Left colon (tissue), 2 donors: ENCODE results near the gene SPDYE16. TPM values are rescaled to one million over a fixed set of nuclear protein-coding genes. Genes with fewer than 3 reads are reported as not detected.
"Not testable (repeated sequence)": the region's sequence is repeated elsewhere in the genome, so short reads cannot be mapped to it uniquely, and the experiment has no call there.

ENCODE experiments used
- ATAC-seq: fragments of 200-7000 bp; cut with Tn5 transposase; one replicate; pipeline ENCODE4 v1.9.1; 2020; ENCODE audit warnings: mild to moderate bottlenecking, moderate library complexity
- DNase-seq, 2 donors: peaks; one replicate each; pipeline ENCODE4 v3.0.0-alpha.2; 2020
- intact Hi-C, 2 donors: fragments of 100-400 bp; cut with DNase I in 1 of 2; cut with micrococcal nuclease in 1 of 2; formaldehyde crosslinking; loops; one replicate each; pipeline versions ENCODE4 v1.11.2 to v1.14.0; 2022; cut with DNase I, micrococcal nuclease
- total RNA-seq, 2 donors: library from RNA; stranded (reverse); fragmentation: NEBNext Ultra II Directional; extraction: Animal tissue kit (Norgen Biotek cat#: 25700); gene quantifications; one replicate each; pipeline ENCODE4 v1.2.1, GENCODE V29; 2021
- donor health status: DM: no; HTN: no; CAD: no.
- donor health status: DM: yes; HTN: yes; CAD: no.

The SPDYE16 gene
- total RNA-seq, 2 donors from 2014 or later: 0.12 TPM; not detected in 1

DNA sequence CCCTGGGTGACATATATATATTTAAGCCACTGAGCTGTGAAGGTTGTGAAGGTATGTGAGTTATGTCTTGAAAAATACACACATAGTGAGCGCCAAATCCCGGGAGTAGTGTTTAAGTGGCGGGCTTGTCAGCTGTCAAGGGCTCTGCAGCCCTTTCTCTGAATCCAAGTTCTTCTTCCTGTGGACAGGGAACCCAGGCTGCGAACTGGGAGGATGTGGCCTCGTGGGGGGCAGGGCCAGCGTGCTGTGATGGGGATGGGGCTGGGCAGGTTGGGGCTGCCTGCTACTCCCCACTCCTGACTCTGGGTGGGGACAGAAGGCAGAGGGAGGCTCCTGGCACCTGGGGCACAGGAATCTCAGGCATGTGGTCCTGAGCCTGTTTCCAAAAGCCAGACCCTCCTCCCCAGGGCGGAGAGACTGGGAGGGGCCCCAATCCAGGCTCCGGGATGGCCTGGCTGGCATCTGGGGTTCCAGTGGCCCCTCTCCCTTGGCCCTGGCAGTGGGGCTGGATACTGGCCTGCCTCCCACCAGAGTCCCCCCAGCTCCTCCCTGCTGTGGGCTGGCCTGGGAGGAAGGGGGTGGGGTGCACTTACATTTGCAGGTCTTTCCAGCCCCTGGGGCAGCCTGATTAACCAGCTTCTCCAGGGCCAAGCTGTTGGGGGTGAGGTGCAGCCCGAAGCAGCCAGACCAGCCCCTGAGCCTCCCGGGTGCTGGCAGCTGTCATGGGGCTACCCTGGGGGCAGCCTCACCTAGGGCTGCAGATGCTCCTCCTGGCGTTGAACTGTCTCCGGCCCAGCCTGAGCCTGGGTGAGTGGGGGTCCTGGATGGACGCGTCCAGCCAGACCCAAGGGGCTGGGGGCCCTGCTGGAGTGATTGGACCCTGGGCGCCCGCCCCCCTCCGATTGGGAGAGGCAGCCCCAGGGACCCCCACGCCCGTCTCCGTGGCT, 32.9 kb downstream of the SPDYE16 start, which contains the start of gene UPK3B:
Gene UPK3B (plus strand): TSS at position 622 of the 947 bp plus-strand sequence. CDS start 101 bp downstream, at position 723.
- no peak for ATAC-seq
- peak in 1 of 2 donors; percentile 38 for DNase-seq
- intact Hi-C loops: no loop called here

DNA sequence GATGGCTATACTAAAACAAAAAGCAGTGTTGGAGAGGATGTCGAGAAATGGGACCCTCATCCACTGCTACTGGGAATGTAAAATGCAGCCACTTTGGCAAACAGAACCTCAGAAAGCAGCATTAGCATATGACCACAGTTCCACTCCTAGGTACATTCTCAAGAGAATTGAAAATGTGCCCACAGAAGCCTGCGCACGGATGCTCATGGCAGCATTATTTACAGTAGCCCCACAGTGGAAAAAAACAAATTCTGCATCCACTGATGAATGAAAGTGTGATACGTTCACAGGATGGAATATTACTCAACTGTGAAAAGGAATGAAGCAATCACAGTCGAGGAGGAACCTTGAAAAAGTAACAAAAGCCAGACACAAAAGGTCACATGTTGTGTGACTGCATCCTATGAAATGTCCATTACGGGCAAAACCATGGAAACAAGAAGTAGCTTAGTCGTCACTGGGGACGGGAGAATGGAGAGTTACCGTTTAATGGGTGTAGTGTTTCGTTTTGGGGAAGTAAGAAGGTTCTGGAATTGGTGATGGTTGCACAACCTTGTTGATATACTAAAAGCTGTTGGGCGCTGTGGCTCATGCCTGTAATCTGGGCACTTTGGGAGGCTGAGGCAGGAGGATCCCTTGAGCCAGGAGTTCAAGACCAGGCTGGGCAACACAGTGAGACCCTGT, 35.2 kb downstream of the SPDYE16 start:
- intact Hi-C loops: no loop called here
- no peak for ATAC-seq
- DNase-seq: no peak

DNA sequence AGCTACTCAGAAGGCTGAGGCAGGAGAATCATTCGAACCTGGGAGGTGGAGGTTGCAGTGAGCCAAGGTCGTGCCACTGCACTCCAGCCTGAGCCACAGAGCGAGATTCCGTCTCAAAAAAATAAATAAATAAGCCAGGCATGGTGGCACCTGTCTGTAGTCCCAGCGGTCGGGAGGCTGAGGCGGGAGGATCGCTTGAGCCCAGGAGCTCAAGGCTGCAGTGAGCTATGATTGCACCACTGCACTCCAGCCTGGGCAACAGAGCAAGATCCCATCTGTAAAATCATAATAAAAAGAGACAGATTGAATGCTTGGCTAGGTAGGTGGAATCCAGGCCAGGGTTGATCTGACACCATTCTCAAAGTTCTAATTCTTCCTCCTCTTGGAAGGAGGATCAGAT, 36.5 kb downstream of the SPDYE16 start:
- ATAC-seq, intact Hi-C loops: not testable (repeated sequence)
- peak in 1 of 2 donors; percentile 18 for DNase-seq

DNA sequence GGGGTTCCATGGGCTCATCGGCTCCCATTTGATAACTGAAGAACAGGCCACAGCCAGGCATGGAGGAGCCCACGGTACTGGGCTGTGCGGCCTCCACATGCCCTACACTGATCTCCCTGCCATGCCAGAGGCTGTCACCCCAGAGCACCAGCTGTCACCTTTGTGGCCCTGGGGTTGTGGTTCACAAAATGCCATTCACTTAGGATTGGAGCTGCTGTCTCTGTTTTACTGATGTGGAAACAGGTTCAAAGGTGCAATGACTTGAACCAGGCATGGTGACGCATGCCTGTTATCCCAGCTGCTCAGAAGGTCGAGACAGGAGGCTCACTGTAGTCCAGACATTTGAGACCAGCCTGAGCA, 37.0 kb downstream of the SPDYE16 start:
- ATAC-seq: no peak
- intact Hi-C loops: no loop called here
- no peak for DNase-seq

DNA sequence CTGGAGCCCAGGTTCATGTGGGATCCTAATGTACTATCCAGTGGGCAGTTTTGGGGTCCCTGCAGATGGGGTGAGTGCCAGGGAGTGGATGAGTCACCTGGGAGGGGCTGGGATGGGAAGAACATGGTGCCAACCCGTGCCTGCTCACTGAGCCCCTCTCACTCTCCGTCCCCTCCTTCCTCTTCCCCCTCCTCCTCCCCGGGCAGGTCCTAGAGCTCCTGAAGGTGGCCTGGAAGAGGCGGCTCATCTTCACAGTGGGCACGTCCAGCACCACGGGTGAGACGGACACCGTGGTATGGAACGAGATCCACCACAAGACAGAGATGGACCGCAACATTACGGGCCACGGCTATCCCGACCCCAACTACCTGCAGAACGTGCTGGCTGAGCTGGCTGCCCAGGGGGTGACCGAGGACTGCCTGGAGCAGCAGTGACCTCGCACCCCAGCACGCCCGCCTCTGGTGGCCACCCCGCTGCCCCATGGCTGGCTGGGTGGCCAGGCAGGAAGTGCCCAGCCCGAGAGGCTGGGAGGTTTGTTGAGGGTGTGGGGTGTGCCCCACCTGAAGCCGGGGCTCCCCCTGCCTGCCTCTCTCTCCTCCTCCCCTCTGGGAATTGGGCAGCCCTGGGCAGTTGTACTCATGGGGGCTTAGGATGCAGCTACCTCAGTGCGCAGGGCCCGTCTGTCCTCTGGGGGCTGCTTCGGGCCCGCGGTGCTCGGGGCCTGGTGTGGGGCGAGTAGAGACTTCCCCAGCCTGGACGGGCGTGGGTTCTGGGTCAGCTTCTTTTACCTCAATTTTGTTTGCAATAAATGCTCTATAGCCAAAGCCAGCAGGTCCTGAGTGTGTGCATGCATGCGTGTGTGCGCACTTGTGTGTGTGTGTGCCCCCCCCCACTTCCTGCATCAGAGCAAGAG, 37.7 kb downstream of the SPDYE16 start:
- ATAC-seq (no peak), DNase-seq (peak in 1 of 2 donors; percentile 23)
- intact Hi-C loops: no loop called here

GRCh38 chr7:76504351-76505167, 38.5 kb downstream of the SPDYE16 start:
- peak in 1 of 2 donors; percentile 19 for DNase-seq
- ATAC-seq: peak; percentile 16
- intact Hi-C loops: not testable (repeated sequence)

DNA sequence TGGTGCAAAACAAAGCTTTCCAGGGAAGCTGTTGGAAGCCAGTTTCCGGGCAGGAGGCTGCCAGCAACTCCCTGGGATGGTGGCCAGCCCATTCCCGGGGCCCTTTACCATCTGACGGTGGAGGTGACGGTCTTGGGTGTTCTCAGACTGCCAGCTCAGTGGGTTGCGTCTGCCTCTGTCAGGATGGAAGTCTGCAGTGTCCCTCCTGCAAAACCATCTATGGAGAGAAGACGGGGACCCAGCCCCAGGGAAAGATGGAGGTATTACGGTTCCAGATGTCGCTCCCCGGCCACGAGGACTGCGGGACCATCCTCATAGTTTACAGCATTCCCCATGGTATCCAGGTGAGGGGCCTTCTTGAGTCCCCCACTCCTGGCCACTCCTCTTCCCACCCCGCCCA, 39.9 kb downstream of the SPDYE16 start:
- ATAC-seq, DNase-seq, intact Hi-C loops: not testable (repeated sequence)

DNA sequence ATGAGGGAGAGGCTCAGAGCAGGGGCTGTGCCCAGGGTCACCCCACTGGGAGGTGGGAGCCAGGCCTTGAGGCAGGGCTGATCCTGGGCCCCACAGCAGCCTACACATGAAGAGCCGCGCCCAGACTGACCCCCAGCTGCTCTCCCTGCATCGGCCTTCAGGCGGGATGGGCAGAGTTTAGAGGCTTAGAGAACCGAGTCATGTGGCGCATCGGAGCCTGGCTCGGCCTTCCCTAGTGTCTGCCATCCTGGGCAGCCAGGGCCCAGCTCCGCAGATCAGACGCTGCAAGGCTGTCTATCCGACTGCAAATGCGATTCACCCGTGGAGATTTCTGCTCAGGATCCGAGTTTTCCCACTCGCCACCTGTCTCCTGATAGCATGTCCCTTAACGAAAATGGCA, 40.3 kb downstream of the SPDYE16 start:
- DNase-seq: peak in 1 of 2 donors; percentile 18
- intact Hi-C loops, ATAC-seq: not testable (repeated sequence)

DNA sequence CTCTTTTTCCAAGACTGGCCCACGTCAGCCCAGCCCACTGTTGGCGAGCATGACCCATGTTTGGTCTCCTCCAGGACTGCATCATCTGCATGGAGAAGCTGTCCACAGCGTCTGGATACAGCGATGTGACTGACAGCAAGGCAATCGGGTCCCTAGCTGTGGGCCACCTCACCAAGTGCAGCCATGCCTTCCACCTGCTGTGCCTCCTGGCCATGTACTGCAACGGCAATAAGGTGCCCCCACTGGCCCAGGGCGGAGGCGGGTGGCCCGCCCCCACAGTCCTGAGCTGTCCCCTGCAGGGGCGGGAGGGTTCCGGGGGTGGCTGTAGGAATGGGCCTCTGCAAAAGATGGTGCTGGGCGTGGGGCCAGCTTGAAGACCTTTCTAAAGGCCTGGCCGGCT, 40.9 kb downstream of the SPDYE16 start:
- DNase-seq, intact Hi-C loops, ATAC-seq: not testable (repeated sequence)

GRCh38 chr7:76499924-76500241, 43.2 kb downstream of the SPDYE16 start:
- intact Hi-C loops, ATAC-seq, DNase-seq: not testable (repeated sequence)

DNA sequence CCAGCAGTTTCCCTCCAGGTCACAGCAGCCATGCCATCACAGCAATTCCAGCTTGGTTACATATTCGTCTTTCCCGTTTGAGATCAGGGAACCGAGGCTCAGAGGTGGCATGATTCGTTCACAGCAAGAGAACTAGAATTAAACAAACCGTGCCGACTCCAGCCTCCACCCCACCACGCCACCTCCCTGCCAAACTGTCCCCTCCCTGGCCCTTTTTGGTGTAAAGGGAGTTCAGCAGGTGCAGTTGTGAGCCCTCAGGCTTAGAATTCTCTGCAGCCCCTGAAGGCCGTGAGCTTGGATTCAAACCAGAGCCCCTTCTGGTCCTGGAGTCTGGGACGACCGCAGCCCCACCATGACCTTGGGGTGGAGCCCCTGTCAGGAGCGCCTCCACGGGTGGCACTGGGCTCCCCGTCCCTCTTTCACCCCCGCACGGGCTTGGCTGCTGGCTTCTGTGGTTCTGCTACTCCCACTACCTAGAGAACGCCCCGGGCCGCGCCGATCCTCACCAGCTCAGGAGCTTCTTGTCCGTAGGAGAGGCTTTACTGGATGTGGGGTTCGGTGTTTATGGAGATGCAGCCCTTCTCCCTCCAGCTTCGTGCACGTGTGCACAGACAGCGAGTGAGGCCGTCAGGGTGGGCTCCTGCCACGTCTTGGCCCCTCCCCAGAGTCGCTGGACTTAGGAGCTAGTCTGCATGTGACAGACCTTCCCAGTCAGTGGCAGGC, 43.7 kb downstream of the SPDYE16 start:
- DNase-seq, ATAC-seq, intact Hi-C loops: not testable (repeated sequence)

GRCh38 chr7:76498583-76499200, 44.4 kb downstream of the SPDYE16 start:
- intact Hi-C loops, ATAC-seq, DNase-seq: not testable (repeated sequence)

DNA sequence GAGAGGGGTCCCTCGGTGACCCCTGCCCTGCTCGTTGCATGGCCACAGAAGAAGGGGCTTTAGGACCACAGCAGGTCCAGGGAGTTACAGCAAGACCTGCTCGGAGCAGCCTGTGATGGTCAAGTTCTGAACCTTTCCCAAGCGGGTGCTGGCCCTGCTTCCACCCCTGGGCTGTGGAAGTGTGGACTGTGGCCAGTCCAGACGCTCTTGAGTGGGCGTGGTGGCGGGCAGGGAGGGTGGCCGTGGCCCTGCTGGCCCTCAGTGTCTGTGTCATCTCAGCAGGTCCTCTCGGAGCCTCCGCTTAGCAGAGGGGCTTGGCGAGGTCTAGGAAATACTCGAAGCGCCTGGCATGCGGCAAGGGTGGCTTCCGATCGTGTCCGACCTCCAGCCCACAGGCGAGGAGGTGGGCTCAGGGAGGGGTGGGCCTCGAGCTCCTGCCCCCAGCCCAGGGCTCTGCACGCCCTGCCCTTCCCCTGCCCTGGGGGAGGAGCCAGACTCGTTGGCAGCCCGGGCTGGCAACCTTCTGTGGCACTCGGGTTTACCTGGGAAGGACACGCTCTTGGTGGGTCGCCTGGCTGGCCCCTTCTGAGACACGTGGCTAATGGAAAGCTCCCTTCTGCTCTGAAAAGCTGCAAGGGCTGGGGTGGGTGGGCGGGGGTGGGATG, 45.0 kb downstream of the SPDYE16 start:
- ATAC-seq, DNase-seq, intact Hi-C loops: not testable (repeated sequence)

DNA sequence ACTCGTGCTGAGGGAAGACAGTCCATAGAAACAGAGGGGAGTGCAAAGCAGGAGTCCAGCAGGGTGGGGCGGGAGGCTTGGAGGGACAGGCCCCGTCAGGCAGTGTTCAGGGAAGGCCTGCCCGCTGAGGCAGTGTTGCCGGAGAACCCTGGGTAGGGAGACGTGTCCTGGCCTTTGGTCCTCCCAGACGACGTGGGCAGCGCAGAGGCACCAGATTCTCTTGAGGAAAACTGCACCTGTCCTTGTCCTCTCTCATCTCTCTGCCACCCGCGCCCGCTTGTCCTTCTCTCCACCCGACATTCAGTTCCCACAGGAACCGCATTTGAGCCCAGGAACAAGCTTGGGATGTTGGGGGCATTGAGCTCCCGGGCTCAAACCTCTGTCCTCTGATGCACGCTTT, 47.4 kb downstream of the SPDYE16 start:
- intact Hi-C loops, DNase-seq, ATAC-seq: not testable (repeated sequence)

DNA sequence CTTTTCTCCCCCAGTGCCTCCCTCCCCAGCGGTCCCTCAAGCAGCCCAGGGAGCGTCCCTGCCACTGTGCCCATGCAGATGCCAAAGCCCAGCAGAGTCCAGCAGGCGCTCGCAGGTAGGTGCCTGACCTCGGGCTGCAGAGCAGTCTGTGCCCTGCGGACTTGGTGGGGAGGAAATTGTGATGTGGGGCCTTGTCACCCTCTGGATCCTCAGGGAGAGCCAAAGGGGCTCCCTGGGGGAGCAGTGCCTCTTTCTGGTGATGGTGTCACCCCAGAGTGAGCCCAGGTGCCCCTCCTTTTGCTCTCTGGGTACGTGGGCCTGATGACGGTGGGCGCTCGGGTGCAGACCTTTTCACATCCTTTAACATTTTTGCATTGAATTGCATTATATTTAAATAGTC, 51.0 kb downstream of the SPDYE16 start:
- DNase-seq, ATAC-seq, intact Hi-C loops: not testable (repeated sequence)

DNA sequence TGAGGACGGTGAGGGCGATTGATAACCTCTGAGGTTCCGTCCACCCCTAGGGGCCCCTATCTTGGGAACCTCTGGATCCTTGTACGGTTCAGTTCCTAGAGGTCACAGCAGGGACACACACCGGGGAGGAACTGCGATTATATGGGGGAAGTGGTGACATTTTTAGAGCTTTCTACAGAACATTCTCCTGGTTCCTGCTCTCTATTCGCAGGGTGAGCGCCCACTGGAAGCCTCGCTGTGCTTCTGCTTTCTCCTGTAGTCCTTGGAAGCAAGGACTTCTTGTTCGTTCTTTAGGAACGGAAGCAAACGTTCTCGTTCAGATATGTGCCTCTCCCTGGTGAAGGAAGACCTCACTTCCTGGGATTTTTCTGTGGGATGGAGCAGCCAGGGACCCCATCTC, 55.1 kb downstream of the SPDYE16 start:
- intact Hi-C loops, DNase-seq, ATAC-seq: not testable (repeated sequence)
